ENCODE results near the gene NUDT9.
"Not testable (repeated sequence)": the region's sequence is repeated elsewhere in the genome, so short reads cannot be mapped to it uniquely, and the experiment has no call there.

Gene NUDT9

DNA sequence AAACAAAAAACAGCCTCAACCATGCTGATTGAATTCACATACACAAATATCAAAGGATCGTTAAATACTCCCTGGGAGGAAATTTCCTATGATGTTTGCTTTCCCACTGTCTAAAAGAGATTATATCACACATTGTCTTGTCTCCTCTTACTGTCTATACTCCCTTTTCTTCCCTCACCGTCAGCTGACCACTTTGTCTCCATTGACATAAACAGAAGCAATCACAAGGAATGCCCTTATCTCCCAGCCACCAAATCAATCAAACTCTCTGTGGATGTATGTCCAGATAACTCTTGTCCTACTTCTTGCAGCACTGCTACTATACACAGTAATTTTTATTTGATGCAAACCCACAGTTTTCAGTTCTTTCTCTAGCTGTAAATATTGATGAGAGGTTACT is 12.2 kb upstream of the NUDT9 start:
- no peak for DNase-seq

- DNase-seq: no peak
Observed at GRCh38 chr4:87410679-87411078, 11.7 kb upstream of the NUDT9 start.

DNA sequence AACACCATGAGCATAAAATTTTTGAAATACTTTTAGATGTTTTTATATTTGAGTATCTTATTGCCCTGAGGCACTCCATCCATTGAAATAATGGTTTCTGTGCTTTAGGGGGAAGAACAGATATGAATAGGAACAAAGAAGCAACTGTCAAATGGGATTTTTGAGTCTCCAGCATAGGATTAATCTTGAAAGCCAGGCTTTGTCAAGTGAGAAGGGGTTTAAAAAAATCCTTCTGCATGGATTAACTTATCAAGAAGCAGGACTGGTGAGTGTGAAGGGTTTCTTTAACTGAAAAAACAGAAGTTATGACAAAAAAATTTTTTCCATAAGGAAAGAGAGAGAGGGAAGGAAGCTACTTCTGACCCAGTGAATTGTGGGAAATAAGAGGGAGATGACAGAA is 7.6 kb upstream of the NUDT9 start:
- no peak for DNase-seq

GRCh38 chr4:87416965-87417364 is 5.4 kb upstream of the NUDT9 start:
- no peak for DNase-seq

DNA sequence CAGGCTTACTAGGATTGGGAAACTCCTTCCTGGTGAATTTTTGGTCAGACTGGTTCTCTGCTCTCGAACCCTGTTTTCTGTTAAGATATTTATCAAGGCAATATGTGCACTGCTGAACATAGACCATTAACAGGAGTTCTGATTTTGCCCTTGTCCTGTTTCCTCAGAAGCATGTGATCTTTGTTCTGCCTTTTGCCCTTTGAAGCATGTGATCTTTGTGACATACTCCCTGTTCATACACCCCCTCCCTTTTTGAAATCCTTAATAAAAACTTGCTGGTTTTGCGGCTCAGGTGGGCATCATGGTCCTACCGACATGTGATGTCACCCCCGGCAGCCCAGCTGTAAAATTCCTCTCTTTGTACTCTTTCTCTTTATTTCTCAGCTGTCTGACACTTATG is 4.0 kb upstream of the NUDT9 start:
- DNase-seq: not testable (repeated sequence)

DNA sequence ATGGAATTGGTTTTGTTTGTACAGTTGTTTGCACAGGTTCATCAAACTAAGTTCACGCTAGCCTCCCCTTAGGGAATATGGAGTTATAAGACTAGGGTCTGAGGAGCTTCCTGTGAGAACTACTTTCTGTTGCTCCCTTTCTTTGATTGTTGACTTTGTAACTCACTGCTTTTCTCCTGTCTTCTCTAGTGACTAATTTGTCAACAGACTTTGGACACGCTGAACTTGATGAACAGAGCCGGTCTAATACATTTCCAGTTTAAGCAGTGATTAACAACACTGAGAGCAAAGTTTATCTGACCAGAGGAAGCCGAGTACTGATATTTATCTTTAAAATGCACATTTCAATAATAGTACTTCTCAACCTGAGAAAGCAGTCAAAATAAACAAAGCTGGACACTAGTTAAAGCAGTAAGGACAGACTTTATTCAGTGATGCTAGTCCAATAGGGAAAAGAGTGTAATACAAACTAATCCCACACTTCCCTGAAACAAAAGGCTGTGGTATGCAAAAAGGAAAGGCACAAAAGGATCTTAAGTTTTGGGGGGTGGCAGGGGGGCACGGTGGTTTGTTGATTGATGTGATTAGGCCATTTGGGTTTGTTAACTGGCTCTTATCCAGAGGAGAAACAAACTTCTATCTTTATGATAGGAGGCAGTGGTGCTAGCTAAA is 2.7 kb upstream of the NUDT9 start:
- DNase-seq: no peak

DNA sequence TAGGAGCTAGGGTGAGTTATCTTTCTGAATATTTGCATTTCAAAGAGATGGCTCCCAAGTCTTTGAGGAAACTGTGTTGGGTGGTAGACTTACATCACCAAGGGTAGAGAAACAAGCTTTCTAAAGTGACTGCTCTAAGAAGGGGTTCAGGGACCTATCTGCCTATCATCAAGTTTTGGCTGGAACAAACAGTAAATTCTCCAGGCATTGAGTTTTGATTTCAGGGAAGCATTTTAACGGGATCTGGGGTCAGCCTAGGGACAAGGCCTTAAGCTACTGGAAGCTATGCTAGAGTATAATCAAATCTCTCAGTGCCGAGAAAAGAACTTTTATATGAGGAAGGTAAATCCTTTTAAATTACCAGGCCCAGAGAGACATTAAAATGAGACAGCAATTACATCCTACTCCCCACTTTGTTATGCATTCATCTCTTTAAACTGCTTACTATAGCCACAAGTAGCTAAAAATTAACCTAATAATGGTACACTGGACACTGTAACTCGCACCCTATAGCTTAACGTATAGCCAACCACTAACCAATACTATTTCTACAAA is 2.0 kb upstream of the NUDT9 start:
- no peak for DNase-seq

DNA sequence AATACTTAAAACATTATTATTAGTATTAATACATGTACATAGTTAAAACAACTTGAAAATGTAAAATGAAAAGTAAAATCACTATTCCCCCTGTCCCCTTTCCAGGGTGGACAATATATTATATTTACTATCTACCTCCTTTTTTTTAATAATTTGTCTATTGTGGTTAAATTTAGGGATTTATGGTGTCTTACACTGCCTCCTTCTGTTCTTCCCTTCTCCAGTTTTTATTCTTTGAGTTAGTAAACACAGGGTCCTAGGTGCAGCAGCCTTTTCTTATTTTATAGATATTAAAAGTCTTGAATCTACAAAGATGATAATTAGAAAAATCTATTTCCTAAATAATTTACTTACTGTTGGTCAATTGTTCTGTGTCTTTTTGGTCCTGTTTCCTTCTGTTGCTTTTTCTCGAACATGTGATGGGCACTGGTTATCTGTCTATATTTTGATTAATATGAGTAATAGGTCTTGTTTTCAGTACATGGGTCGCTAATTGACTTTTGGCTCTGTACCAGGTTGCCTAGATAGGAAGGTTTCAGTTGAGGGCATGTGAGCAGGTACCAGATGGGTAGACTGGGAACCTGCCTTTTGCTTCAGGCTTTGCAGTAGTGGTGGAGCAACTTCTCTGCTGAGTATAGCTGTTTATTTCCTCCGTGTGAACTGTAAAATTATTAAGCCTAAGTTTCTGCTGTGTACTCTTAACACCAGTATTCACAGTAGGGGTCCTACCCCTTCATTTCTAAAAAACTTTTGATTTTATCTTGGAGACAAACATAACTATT is 1.1 kb downstream of the NUDT9 start:
- no peak for DNase-seq

DNA sequence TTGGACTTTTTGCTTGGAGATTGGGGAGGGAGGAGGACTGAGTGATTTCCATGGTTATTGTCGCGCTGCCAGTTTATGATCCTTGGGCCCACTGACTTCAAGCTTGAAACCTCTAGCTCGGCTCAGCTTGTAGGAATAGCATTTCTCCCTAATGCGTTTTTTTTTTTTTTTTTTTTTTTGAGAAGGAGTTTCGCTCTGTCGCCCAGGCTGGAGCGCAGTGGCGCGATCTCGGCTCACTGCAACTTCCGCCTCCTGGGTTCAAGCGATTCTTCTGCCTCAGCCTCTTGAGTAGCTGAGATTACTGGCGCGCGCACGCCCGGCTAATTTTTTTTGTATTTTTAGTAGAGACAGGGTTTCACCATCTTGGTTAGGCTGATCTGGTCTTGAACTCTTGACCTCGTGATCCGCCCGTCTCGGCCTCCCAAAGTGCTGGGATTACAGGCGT is 1.7 kb downstream of the NUDT9 start:
- not testable (repeated sequence) for DNase-seq

DNA sequence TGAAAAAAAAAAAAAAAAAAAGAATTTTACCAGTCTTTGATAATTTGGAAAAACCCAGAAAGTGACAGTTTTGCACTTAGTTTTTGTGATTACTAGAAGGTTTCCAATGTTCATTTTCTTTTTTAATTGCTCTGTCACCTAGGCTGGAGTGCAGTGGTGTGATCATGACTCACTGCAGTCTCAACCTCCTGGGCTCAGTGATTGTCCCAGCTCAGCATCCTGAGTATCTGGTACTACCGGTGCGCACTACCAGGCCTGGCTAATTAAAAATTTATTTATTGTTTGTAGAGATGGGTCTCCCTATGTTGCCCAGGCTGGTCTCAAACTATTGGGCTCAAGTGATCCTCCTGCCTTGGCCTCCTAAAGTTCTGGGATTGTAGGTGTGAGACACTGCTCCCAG is 3.3 kb downstream of the NUDT9 start:
- no peak for DNase-seq

DNA sequence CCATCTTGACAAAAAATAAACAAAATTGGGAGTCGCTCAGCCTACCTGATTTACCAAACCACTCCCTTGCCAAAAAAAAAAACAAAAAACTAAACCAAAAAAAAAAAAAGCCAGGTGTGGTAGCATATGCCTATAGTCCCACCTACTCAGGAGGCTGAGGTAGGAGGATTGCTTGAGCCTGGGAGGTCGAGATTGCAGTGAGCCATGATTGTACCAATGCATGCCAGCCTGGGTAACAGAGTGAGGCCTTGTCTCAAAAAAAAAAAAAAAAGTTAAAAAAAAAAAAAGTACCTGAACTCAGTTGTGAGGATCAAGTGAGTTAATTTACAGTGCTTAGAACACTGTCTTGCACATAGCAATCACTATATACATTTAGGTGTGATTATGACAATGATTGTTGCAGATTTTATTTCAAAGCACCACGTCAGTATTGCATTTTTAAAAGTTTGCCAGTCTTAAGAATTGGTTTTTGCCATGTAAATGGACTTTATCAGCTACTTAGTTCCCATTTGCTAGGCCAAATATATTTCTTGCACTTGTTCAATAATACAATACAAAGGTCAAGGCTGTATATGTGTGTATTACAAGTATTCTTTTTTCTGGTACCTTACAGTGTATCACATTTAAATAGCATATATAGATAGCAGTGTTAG is 4.6 kb downstream of the NUDT9 start:
- no peak for DNase-seq

- no peak for DNase-seq
Observed at GRCh38 chr4:87427518-87427868, 5.1 kb downstream of the NUDT9 start.

DNA sequence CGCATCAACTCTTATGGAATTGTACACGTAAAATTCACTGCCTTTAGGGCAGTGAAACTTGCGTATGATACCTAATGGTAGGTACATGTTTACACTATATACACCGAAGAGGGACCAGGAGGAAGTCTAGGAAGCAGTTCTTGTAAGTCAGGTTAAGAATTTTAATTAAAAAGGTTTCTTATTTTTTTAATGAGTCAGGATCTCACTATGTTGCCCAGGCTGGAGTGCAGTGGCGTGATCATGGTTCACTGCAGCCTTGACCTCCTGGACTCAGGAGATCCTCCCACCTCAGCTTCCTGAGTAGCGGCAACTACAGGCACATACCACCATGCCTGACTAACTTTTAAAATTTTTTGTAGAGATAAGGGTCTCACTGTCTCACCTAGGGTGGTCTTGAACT is 6.6 kb downstream of the NUDT9 start:
- no peak for DNase-seq

GRCh38 chr4:87430038-87430437 is 7.7 kb downstream of the NUDT9 start:
- no peak for DNase-seq

- no peak for DNase-seq
Observed at GRCh38 chr4:87433342-87433741, 11.0 kb downstream of the NUDT9 start.

- no peak for DNase-seq
Observed at GRCh38 chr4:87442889-87443288, 20.5 kb downstream of the NUDT9 start.

DNA sequence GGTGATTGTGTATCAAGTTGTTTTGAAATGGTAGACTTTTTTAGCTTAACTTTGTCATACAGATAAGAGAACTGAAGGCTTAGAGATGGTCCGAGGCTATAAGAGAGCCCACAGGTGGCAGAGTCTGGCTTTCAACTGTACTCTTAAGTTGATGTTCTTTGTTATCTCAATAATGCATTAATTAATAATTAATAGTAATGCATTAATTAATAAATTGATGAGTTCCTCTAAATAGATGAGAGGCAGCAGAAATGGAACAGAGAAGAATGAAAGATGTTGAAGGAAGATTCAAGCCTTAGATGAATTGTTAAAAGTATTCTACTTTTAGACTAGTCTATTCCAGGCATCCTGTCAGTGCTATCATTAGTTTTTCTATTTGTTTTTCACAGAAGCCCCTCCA is 22.4 kb downstream of the NUDT9 start:
- no peak for DNase-seq

GRCh38 chr4:87445964-87446363 is 23.6 kb downstream of the NUDT9 start:
- no peak for DNase-seq

DNA sequence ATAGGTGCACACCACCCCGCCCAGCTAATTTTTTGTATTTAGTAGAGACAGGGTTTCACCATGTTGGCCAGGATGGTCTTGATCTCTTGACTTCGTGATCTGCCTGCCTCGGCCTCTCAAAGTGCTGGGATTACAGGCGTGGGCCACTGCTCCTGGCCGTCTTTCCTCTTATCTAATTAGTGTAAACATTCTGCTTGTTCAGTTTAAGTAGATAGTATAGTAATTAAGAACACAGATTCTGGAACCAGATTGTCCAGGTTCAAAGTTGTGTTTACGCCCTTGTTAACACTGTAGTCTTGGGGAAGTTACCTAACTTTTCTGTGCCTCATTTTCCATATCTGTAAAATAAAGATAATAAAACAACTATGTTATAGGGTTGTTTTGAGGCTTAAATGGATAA is 24.0 kb downstream of the NUDT9 start:
- not testable (repeated sequence) for DNase-seq

DNA sequence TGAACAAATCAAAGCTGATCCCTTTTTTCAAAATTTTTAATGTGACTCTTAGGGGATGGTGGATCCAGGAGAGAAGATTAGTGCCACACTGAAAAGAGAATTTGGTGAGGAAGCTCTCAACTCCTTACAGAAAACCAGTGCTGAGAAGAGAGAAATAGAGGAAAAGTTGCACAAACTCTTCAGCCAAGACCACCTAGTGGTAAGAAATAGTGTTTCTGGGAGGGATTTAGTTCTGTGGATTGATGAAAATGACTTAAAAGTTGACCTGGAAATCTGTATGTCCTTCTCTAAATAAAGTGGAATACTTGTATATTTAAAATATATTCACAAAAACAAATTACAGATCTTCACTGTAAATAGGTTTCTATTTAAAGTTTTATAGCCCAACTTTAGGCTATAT is 29.2 kb downstream of the NUDT9 start:
- DNase-seq: no peak

DNA sequence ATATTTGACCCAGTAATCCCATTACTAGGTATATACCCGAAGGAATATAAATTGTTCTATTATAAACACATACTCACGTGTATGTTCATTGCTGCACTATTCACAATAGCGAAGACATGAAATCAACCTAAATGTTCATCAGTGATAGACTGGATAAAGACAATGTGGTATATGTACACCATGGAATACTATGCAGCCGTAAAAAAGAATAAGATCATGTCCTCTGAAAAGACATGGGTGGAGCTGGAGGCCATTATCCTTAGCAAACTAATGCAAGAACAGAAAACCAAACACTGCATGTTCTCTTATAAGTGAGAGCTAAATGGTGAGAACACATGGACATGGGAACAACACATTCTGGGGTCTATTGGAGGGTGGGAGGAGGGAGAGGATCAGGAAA is 36.5 kb downstream of the NUDT9 start:
- DNase-seq: no peak

DNA sequence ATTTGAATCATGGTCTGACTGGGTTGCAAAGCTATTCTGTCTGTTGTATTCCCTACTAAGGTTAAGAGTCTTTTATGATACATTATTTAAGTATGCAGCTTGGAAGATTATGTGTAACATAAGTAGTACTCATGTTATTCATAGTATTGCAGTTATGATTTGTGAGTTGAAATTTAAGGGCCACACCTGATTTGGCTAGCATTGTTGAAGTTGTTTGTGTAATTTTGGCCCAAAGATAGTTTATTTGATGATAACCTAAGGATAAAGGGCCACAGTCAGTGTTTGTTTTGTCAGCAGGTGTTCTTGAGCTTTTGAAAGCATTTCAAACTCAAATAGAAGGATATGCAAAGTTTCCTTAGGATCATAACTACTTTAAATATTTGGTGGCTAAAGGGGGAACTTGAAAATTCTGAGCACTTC is 38.9 kb downstream of the NUDT9 start:
- DNase-seq: no peak

GRCh38 chr4:87462102-87462501 is 39.7 kb downstream of the NUDT9 start:
- no peak for DNase-seq

All from suppressor macrophage treated with lipopolysaccharide for 4 hours (primary cell).